Keratinocyte (primary cell): ENCODE results near the gene ADAMTS16. TPM values are rescaled to one million over a fixed set of nuclear protein-coding genes. Genes with fewer than 3 reads are reported as not detected.

ENCODE experiments used
- DNase-seq: peaks from one replicate; pipeline ENCODE4 v3.0.0-alpha.2; 2011; ENCODE audit warnings: low read depth, missing footprints, low spot score
- FAIRE-seq: peaks from 2 replicates; lab custom pipeline; 2011; peaks lifted over from hg19 to GRCh38; lab: Jason Lieb, UNC
- H2AFZ ChIP-seq: 2 replicates; pipeline ENCODE4 v1.6.0; 2012; ENCODE audit warnings: low read length, control low read depth, inconsistent platforms; ENCODE audit not compliant: control insufficient read depth
- H3K27ac ChIP-seq: 2 replicates; pipeline ENCODE4 v1.5.1; 2011; ENCODE audit warnings: low read length; ENCODE audit not compliant: control insufficient read depth, insufficient read depth
- H3K27me3 ChIP-seq: 3 replicates; pipeline ENCODE4 v1.6.0; 2011; ENCODE audit warnings: low read length; ENCODE audit not compliant: control insufficient read depth, insufficient read depth; ENCODE audit errors: extremely low read depth
- H3K36me3 ChIP-seq, 2 experiments: 2 replicates in 1 of 2; 3 replicates in 1 of 2; pipeline ENCODE4 v1.5.1; 2011; ENCODE audit warnings: low read length in 2 of 2, mild to moderate bottlenecking in 1 of 2; ENCODE audit not compliant: control insufficient read depth in 2 of 2, insufficient read depth in 2 of 2; ENCODE audit errors: extremely low read depth in 1 of 2
- H3K4me1 ChIP-seq: 3 replicates; pipeline ENCODE4 v1.5.1; 2011; ENCODE audit warnings: low read length; ENCODE audit not compliant: control insufficient read depth, insufficient read depth; ENCODE audit errors: extremely low read depth
- H3K4me2 ChIP-seq: 3 replicates; pipeline ENCODE4 v1.6.0; 2011; ENCODE audit warnings: low read depth, low read length; ENCODE audit not compliant: control insufficient read depth, insufficient read depth; ENCODE audit errors: extremely low read depth
- H3K4me3 ChIP-seq, 3 experiments: fragments of 200-600 bp in 1 of 3; sonication (generic) in 1 of 3; 2 replicates in 2 of 3; 3 replicates in 1 of 3; pipeline ENCODE4 v1.5.1; 2011 to 2016; ENCODE audit warnings: low read length in 3 of 3, mild to moderate bottlenecking in 3 of 3, control low read depth in 2 of 3, inconsistent platforms in 1 of 3, low read depth in 1 of 3, mixed read lengths in 1 of 3, mixed run types in 1 of 3, moderate library complexity in 1 of 3; ENCODE audit not compliant: control insufficient read depth in 2 of 3, insufficient read depth in 2 of 3; ENCODE audit errors: extremely low read depth in 1 of 3
- H3K79me2 ChIP-seq: 2 replicates; pipeline ENCODE4 v1.6.0; 2012; ENCODE audit warnings: low read length; ENCODE audit not compliant: control insufficient read depth, insufficient read depth
- H3K9ac ChIP-seq: 3 replicates; pipeline ENCODE4 v1.6.0; 2011; ENCODE audit warnings: low read length; ENCODE audit not compliant: control insufficient read depth, insufficient read depth; ENCODE audit errors: extremely low read depth
- H3K9me1 ChIP-seq: 3 replicates; pipeline ENCODE4 v1.6.0; 2011; ENCODE audit warnings: low read length; ENCODE audit not compliant: control insufficient read depth, insufficient read depth; ENCODE audit errors: extremely low read depth
- H3K9me3 ChIP-seq: 2 replicates; pipeline ENCODE4 v1.5.1; 2012; ENCODE audit warnings: low read depth, low read length; ENCODE audit not compliant: control insufficient read depth
- H4K20me1 ChIP-seq: 3 replicates; pipeline ENCODE4 v1.6.0; 2011; ENCODE audit warnings: low read length; ENCODE audit not compliant: control insufficient read depth, insufficient read depth; ENCODE audit errors: extremely low read depth
- EZH2 ChIP-seq: IDR thresholded peaks from one replicate; pipeline ENCODE4 v1.6.1; 2012; ENCODE audit warnings: inconsistent platforms, mild to moderate bottlenecking, low read length, moderate library complexity
- dilution Hi-C: fragments of 300-500 bp; cut with MboI; formaldehyde crosslinking; loops from one replicate; pipeline ENCODE4 v1.7.0; 2020; ENCODE audit warnings: low sequenced_read_pairs; ENCODE audit not compliant: extremely low pct_ligation_motif_present
- polyA plus RNA-seq, 5 experiments: library from polyadenylated mRNA; depleted of rRNA in 3 of 5; stranded (reverse) in 3 of 5; stranded (forward) in 1 of 5; unstranded in 1 of 5; fragments of >200 nt; gene quantifications; 1 replicate in 1 of 5; 2 replicates in 3 of 5; 3 replicates in 1 of 5; pipeline versions ENCODE4 v1.2.1 to v1.2.3, GENCODE V29; 2011 to 2012; ENCODE audit warnings: missing spikeins in 2 of 5, low read depth in 1 of 5, low replicate concordance in 1 of 5
- TF ChIP-seq, protein P1 (sequence below), 3 experiments: IDR thresholded peaks in 1 of 3; conservative IDR thresholded peaks in 1 of 3; optimal IDR thresholded peaks in 1 of 3; 2 replicates in 2 of 3; 3 replicates in 1 of 3; pipeline versions ENCODE3 to v1.5.1; 2011; ENCODE audit warnings: low read length in 3 of 3, mild to moderate bottlenecking in 3 of 3, moderate library complexity in 2 of 3, control low read depth in 1 of 3, inconsistent platforms in 1 of 3; ENCODE audit not compliant: insufficient read depth in 2 of 3; ENCODE audit errors: extremely low read depth in 1 of 3

ADAMTS16 gene
- polyA plus RNA-seq, 1 donor (not counting 4 experiments of a cell fraction or from before 2014, with no cell fraction given): not detected

- Histone ChIP-seq H2AFZ (peak overlapping the region; percentile 81), H3K27me3 (no peaks in the 10 kb centered on the region), H3K4me2 (peak overlapping the region; percentile 47), H3K4me3 (no peak overlapping the region), H3K9ac (no peak overlapping the region), H3K4me1 (peaks cover 26% of the 10 kb centered on the region), H3K27ac (no peak overlapping the region), H3K9me1 (no peaks in the 10 kb centered on the region), H3K9me3 (no peaks in the 10 kb centered on the region), H4K20me1 (no peaks in the 10 kb centered on the region), H3K36me3 (no peaks in the 10 kb centered on the region), H3K79me2 (no peaks in the 10 kb centered on the region)
- dilution Hi-C loops: no loop called here
- TF ChIP-seq, protein P1, sequence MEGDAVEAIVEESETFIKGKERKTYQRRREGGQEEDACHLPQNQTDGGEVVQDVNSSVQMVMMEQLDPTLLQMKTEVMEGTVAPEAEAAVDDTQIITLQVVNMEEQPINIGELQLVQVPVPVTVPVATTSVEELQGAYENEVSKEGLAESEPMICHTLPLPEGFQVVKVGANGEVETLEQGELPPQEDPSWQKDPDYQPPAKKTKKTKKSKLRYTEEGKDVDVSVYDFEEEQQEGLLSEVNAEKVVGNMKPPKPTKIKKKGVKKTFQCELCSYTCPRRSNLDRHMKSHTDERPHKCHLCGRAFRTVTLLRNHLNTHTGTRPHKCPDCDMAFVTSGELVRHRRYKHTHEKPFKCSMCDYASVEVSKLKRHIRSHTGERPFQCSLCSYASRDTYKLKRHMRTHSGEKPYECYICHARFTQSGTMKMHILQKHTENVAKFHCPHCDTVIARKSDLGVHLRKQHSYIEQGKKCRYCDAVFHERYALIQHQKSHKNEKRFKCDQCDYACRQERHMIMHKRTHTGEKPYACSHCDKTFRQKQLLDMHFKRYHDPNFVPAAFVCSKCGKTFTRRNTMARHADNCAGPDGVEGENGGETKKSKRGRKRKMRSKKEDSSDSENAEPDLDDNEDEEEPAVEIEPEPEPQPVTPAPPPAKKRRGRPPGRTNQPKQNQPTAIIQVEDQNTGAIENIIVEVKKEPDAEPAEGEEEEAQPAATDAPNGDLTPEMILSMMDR (optimal IDR thresholded peaks at IDR 0.05 in 1 of 3, IDR thresholded peaks at IDR 0.05 in 1 of 3, conservative IDR thresholded peaks at IDR 0.05 in 1 of 3; ENCODE audit: extremely low read depth in 1 of 3, insufficient read depth in 2 of 3, low read length in 3 of 3): peak; percentile 81 to 91 (median 85)
- TF ChIP-seq EZH2: no peak
- FAIRE-seq: peak; percentile 83
- no peak for DNase-seq
Measured at GRCh38 chr5:5340206-5340729, 200.1 kb downstream of the ADAMTS16 start.

GRCh38 chr5:5341531-5342292, 201.6 kb downstream of the ADAMTS16 start:
- H3K4me3 ChIP-seq: no peak overlapping the region
- no peaks in the 10 kb centered on the region for H3K9me3 ChIP-seq
- DNase-seq (no peak), FAIRE-seq (no peak)
- no peak overlapping the region for H3K4me2 ChIP-seq
- no peak overlapping the region for H3K9ac ChIP-seq
- no peaks in the 10 kb centered on the region for H3K9me1 ChIP-seq
- H3K27ac ChIP-seq: no peak overlapping the region
- no peaks in the 10 kb centered on the region for H3K27me3 ChIP-seq
- no peaks in the 10 kb centered on the region for H3K36me3 ChIP-seq
- TF ChIP-seq, protein P1 (optimal IDR thresholded peaks at IDR 0.05 in 1 of 3, IDR thresholded peaks at IDR 0.05 in 1 of 3, conservative IDR thresholded peaks at IDR 0.05 in 1 of 3; ENCODE audit: extremely low read depth in 1 of 3, insufficient read depth in 2 of 3, low read length in 3 of 3): no peak
- no peak for TF ChIP-seq EZH2
- peaks cover 13% of the 10 kb centered on the region for H3K4me1 ChIP-seq
- dilution Hi-C loops: no loop called here
- no peak overlapping the region for H2AFZ ChIP-seq
- H4K20me1 ChIP-seq: no peaks in the 10 kb centered on the region
- H3K79me2 ChIP-seq: no peaks in the 10 kb centered on the region
